Psoas muscle (tissue), 8 donors: ENCODE results near the gene ROPN1B. TPM values are rescaled to one million over a fixed set of nuclear protein-coding genes. Genes with fewer than 3 reads are reported as not detected.
"Not testable (repeated sequence)": the region's sequence is repeated elsewhere in the genome, so short reads cannot be mapped to it uniquely, and the experiment has no call there.

Experiments
- ATAC-seq, 4 donors: fragments of 200-7000 bp; cut with Tn5 transposase; one replicate each; pipeline ENCODE4 v1.9.1; 2020; ENCODE audit warnings: moderate library complexity in 3 of 4, mild to moderate bottlenecking in 2 of 4
- DNase-seq, 2 donors: peaks; one replicate each; pipeline ENCODE4 v3.0.0-alpha.2; 2020
- H3K27ac ChIP-seq: fragments of 200-600 bp; one replicate; pipeline ENCODE4 v1.8.0; 2022
- H3K27me3 ChIP-seq, 3 donors: fragments of 200-600 bp in 1 of 3; one replicate each; pipeline versions ENCODE4 v1.6.1 to v1.8.0; 2013 to 2022; ENCODE audit warnings: low read length in 2 of 3, mild to moderate bottlenecking in 2 of 3, moderate library complexity in 1 of 3; ENCODE audit not compliant: insufficient read depth in 3 of 3
- H3K36me3 ChIP-seq, 2 donors: fragments of 200-600 bp in 1 of 2; one replicate each; pipeline versions ENCODE4 v1.6.1 to v1.8.0; 2013 to 2022; ENCODE audit warnings: low read depth in 1 of 2, mild to moderate bottlenecking in 1 of 2, moderate library complexity in 1 of 2; ENCODE audit not compliant: insufficient read depth in 1 of 2
- H3K4me1 ChIP-seq: fragments of 200-600 bp; one replicate; pipeline ENCODE4 v1.8.0; 2022
- H3K4me3 ChIP-seq: fragments of 200-600 bp; one replicate; pipeline ENCODE4 v1.8.0; 2022; ENCODE audit warnings: mild to moderate bottlenecking
- H3K9me3 ChIP-seq: fragments of 200-600 bp; one replicate; pipeline ENCODE4 v1.8.0; 2022
- WGBS, 3 donors: extraction: QIAGEN DNeasy Blood & Tissue Kit; methylation state at CpG; one replicate each; pipeline versions ENCODE4 v1.1.6 to v1.1.7; 2013; 5-methylcytosine and 5-hydroxymethylcytosine counted together
- intact Hi-C, 2 donors: fragments of 100-400 bp; cut with DNase I; formaldehyde crosslinking; loops; one replicate each; pipeline versions ENCODE4 v1.11.0 to v1.14.2; 2022
- polyA plus RNA-seq, 3 donors: library from polyadenylated mRNA; stranded (reverse); fragments of 200-250 nt; gene quantifications; one replicate each; pipeline ENCODE4 v1.2.3, GENCODE V29; 2013
- total RNA-seq, 4 donors: library from RNA; stranded (reverse); fragmentation: NEBNext Ultra II Directional in 2 of 4; extraction: Animal tissue kit (Norgen Biotek cat#: 25700) in 2 of 4; gene quantifications; one replicate each; pipeline versions ENCODE4 v1.2.1 to v1.2.4, GENCODE V29; 2021 to 2023
- TF ChIP-seq, protein P1 (sequence below): fragments of 200-600 bp; IDR thresholded peaks from one replicate; pipeline ENCODE4 v1.8.0; 2022; ENCODE audit warnings: antibody characterized with exemption
- donor health status: healthy with polysubstance abuse.
- donor health status: DM: no; HTN: no; CAD: no; lungs with moderate emphysema.
- donor health status: Bipolar disorder and iron deficiency.
- donor health status: healthy.
- donor health status: DM: yes; HTN: yes; CAD: no.
- donor health status: DM: no; HTN: no; CAD: no.
- donor health status: DM: no; HTN: no; CAD: no.
- donor health status: DM: yes; HTN: yes; CAD: no.

The ROPN1B gene
- total and polyA plus RNA-seq, 7 donors, result 0.13 to 0.46 (median 0.36) TPM; not detected in 2

GRCh38 chr3:125990253-125990970 is 21.4 kb downstream of the ROPN1B start:
- H3K4me3 ChIP-seq, result peak overlapping the region; percentile 76
- peak overlapping the region; percentile 78 for H3K27ac ChIP-seq
- intact Hi-C loops, result loop anchor here in 1 of 2 donors (5.0 kb wide), 1 partner anchor 92 kb away; the partner anchor contains the start of gene SLC41A3
- TF ChIP-seq, protein P1, sequence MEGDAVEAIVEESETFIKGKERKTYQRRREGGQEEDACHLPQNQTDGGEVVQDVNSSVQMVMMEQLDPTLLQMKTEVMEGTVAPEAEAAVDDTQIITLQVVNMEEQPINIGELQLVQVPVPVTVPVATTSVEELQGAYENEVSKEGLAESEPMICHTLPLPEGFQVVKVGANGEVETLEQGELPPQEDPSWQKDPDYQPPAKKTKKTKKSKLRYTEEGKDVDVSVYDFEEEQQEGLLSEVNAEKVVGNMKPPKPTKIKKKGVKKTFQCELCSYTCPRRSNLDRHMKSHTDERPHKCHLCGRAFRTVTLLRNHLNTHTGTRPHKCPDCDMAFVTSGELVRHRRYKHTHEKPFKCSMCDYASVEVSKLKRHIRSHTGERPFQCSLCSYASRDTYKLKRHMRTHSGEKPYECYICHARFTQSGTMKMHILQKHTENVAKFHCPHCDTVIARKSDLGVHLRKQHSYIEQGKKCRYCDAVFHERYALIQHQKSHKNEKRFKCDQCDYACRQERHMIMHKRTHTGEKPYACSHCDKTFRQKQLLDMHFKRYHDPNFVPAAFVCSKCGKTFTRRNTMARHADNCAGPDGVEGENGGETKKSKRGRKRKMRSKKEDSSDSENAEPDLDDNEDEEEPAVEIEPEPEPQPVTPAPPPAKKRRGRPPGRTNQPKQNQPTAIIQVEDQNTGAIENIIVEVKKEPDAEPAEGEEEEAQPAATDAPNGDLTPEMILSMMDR, result no peak
- H3K4me1 ChIP-seq, result peaks cover 13% of the 10 kb centered on the region
- peak; percentile 87 to 92 for DNase-seq
- H3K36me3 ChIP-seq, result no peaks in the 10 kb centered on the region
- H3K27me3 ChIP-seq, result no peaks in the 10 kb centered on the region
- ATAC-seq, result peak; percentile 96 to 99 (median 98)
- WGBS, 3 donors, result 1 to 38% (median 27%) methylated on average over 52 of the region's 52 CpGs
- no peaks in the 10 kb centered on the region for H3K9me3 ChIP-seq

DNA sequence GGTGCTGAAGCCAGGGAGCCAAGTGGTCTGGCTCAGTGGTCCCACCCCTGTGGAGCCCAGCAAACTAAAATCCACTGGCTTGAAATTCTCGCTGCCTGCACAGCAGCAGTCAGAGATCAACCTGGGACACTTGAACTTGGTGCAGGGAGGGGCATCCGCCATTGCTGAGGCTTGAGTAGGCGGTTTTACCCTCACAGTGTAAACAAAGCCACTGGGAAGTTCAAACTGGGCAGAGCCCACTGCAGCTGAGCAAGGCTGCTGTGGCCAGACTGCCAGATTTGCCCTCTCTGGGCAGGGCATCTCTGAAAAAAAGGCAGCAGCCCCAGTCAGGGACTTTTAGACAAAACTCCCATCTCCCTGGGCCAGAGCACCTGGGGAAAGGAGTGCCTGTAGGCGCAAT is 27.8 kb downstream of the ROPN1B start:
- H3K4me3 ChIP-seq, H3K27ac ChIP-seq, DNase-seq, H3K4me1 ChIP-seq, H3K9me3 ChIP-seq, H3K27me3 ChIP-seq, ATAC-seq, H3K36me3 ChIP-seq, intact Hi-C loops: not testable (repeated sequence)
- WGBS, 3 donors, result 91 to 95% (median 93%) methylated on average over 4 of the region's 4 CpGs

DNA sequence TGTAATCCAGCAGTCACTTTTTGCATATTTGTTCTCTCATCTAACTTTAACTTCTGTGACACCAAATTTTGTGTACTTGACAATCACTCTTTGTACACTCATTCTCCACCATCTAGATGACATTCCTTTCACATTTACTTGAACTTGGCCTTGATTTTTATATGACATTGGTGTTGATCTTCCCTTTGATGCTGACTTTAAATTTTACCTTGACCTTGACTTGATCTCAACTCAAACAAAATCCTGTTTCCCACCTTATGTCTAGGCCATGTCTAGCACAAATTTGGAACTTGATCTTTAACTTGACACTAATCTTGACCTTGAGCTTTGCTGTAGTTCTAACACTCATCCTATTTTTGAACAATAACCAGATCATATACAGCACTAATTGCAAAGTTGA is 33.2 kb downstream of the ROPN1B start:
- DNase-seq (no peak), ATAC-seq (no peak)
- Histone ChIP-seq H3K4me1 (peaks cover 3% of the 10 kb centered on the region), H3K9me3 (no peaks in the 10 kb centered on the region), H3K27ac (no peak overlapping the region), H3K27me3 (no peaks in the 10 kb centered on the region), H3K4me3 (no peak overlapping the region), H3K36me3 (peaks cover 0 to 20% of the 10 kb centered on the region in 2 donors)
- intact Hi-C loops, result no loop called here
- TF ChIP-seq, protein P1, result no peak

DNA sequence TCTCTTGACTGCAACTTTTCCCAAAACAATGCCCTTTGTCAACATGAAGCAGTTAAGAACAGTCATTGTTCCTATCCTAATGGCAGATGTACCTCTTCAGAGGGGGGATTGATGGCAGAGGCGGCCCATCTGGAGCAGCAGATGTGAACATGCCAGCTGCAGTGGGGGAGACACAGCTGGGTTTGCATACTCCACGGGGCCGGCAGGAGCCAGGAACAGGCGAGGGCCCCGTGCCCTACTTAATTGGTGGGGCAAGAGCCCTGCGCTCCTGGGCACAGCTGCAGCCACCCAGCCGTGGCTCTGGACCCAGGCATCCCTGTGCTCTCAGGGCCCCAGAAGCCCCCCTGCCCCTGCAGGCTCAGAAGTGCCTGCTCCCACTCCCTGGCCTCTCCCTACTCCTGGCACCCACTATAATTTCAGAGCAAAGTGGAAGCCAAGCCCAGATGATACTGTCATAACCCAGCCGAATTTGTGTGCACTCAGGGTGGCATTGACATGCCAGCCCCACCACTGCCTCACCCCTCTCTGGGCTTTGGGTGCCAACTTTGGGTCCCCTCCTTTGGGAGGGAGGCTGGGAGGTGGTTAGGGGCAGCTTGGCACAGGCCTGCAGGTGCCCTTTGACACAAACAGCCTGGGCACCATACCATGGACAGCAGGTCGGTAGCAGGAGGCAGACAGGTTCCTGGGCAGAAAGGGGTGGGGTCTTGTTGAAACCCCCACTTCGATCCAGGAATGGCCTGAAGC is 34.6 kb downstream of the ROPN1B start:
- no peak overlapping the region for H3K4me3 ChIP-seq
- DNase-seq (no peak), ATAC-seq (no peak)
- H3K4me1 ChIP-seq, result peaks cover 3% of the 10 kb centered on the region
- intact Hi-C loops, result no loop called here
- H3K27ac ChIP-seq, result no peak overlapping the region
- WGBS, 3 donors, result 54 to 74% (median 61%) methylated on average over 10 of the region's 10 CpGs
- TF ChIP-seq, protein P1, result no peak
- H3K27me3 ChIP-seq, result no peaks in the 10 kb centered on the region
- H3K9me3 ChIP-seq, result no peaks in the 10 kb centered on the region
- peaks cover 0 to 34% of the 10 kb centered on the region in 2 donors for H3K36me3 ChIP-seq

- no peak for DNase-seq
- Histone ChIP-seq H3K4me1 (peaks cover 3% of the 10 kb centered on the region), H3K27me3 (no peaks in the 10 kb centered on the region), H3K9me3 (no peaks in the 10 kb centered on the region), H3K27ac (no peak overlapping the region), H3K36me3 (peaks cover 0 to 40% of the 10 kb centered on the region in 2 donors), H3K4me3 (no peak overlapping the region)
- TF ChIP-seq, protein P1, result no peak
- WGBS, 3 donors, result 61 to 68% (median 67%) methylated on average over 6 of the region's 6 CpGs
- intact Hi-C loops, result no loop called here
- no peak for ATAC-seq
These were observed 35.2 kb downstream of the ROPN1B start for GRCh38 chr3:126004217-126004616.
